ENCODE measurements around the gene ERGIC1. TPM values are rescaled to one million over a fixed set of nuclear protein-coding genes. Genes with fewer than 3 reads are reported as not detected.

Gene ERGIC1
- total and polyA plus RNA-seq, 2 of the 8 experiments (the other 6 are each of a cell fraction or from before 2014, with no cell fraction given) = 95.3 to 106 TPM

- no peak for TF ChIP-seq CHD7 (IDR thresholded peaks at IDR 0.05; ENCODE audit: insufficient replicate concordance, low read length)
- TF ChIP-seq CTCF (IDR thresholded peaks at IDR 0.05; ENCODE audit: control extremely low read depth in 1 of 3, insufficient read depth in 1 of 3, low read depth in 1 of 3, low read length in 3 of 3) = peak; percentile 47 to 53 (median 52)
- TF ChIP-seq USF2 (IDR thresholded peaks at IDR 0.05; ENCODE audit: low read length) = no peak
- peak; percentile 63 for TF ChIP-seq BACH1 (IDR thresholded peaks at IDR 0.05; ENCODE audit: low read length)
- TF ChIP-seq RXRA (IDR thresholded peaks at IDR 0.05; ENCODE audit: insufficient read depth, low read depth, low read length) = no peak
- no peak for TF ChIP-seq RBBP5 (IDR thresholded peaks at IDR 0.05; ENCODE audit: borderline replicate concordance, low read depth, low read length)
Measured at GRCh38 chr5:172984244-172984953, 150.3 kb downstream of the ERGIC1 start (continued).
